SIG-M5 treated with dmso at 0.1 percent for 504 hours (cell line): ENCODE results near the gene PRXL2C.

ENCODE experiments used
- DNase-seq: peaks from one replicate; lab custom pipeline; 2025; ENCODE audit not compliant: unreplicated experiment; lab: John Stamatoyannopoulos, UW

PRXL2C gene

GRCh38 chr9:96612966-96613589, 42.0 kb downstream of the PRXL2C start:
- no peak for DNase-seq

GRCh38 chr9:96612105-96612965, 42.8 kb downstream of the PRXL2C start:
- no peak for DNase-seq

GRCh38 chr9:96611302-96611701, 43.8 kb downstream of the PRXL2C start:
- DNase-seq = no peak

- DNase-seq = no peak
Observed at GRCh38 chr9:96609732-96610131, 45.4 kb downstream of the PRXL2C start.

- no peak for DNase-seq
Observed at GRCh38 chr9:96607971-96608370, 47.1 kb downstream of the PRXL2C start.

GRCh38 chr9:96605328-96605727, 49.8 kb downstream of the PRXL2C start:
- DNase-seq = no peak

GRCh38 chr9:96604004-96604319, 51.2 kb downstream of the PRXL2C start:
- DNase-seq = no peak

GRCh38 chr9:96603305-96604003, 51.7 kb downstream of the PRXL2C start:
- no peak for DNase-seq

GRCh38 chr9:96599298-96599697, 55.8 kb downstream of the PRXL2C start:
- DNase-seq = peak; percentile 11

- DNase-seq = no peak
Observed at GRCh38 chr9:96596601-96597111, 58.5 kb downstream of the PRXL2C start.
